ENCODE measurements around the gene CEP76. TPM values are rescaled to one million over a fixed set of nuclear protein-coding genes. Genes with fewer than 3 reads are reported as not detected.

The CEP76 gene
- total RNA-seq, 2 experiments from 2014 or later = 11.9 to 12.5 TPM

GRCh38 chr18:12637901-12638643 lies 64.5 kb downstream of the CEP76 start:
- intact Hi-C loops (cut with micrococcal nuclease) = no loop called here
- no peak for TF ChIP-seq CTCF (IDR thresholded peaks at IDR 0.05)
- H3K4me3 Mint-ChIP-seq = no peak overlapping the region
- ATAC-seq (no peak), DNase-seq (no peak)
- ChIA-PET CTCF (no interaction called here), POLR2A (no interaction called here)
- peaks cover 6% of the 10 kb centered on the region for H3K27me3 Mint-ChIP-seq
- H3K27ac Mint-ChIP-seq = no peak overlapping the region
- H3K9me3 Mint-ChIP-seq = no peaks in the 10 kb centered on the region
- H3K36me3 Mint-ChIP-seq (ENCODE audit: low read depth) = no peaks in the 10 kb centered on the region
- H3K4me1 Mint-ChIP-seq (ENCODE audit: low read depth) = peaks cover 3% of the 10 kb centered on the region

DNA sequence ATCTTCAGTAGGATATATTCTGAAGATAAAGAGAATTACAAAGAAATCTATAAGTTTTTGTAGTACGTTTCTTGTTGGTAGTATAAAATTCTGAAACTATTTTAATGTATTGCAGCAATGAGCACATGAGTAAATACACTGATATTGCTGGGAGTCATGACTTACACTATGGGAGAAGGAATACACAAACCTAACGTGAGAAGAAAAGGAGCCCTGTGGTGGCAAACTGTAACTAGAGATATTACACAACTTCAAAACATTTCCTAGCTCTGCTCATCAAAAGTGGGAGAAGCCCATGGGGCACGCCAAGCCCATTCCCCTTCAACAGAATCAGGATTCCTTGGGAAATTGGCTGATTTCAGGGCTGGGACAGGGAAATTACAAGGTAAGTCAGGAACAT lies 65.1 kb downstream of the CEP76 start:
- Mint-ChIP-seq H3K4me1 (ENCODE audit: low read depth) (peaks cover 3% of the 10 kb centered on the region), H3K9me3 (no peaks in the 10 kb centered on the region), H3K4me3 (no peak overlapping the region), H3K36me3 (ENCODE audit: low read depth) (no peaks in the 10 kb centered on the region), H3K27me3 (peaks cover 6% of the 10 kb centered on the region), H3K27ac (no peak overlapping the region)
- no peak for ATAC-seq
- TF ChIP-seq CTCF (IDR thresholded peaks at IDR 0.05) = no peak
- intact Hi-C loops (cut with micrococcal nuclease) = no loop called here
- POLR2A ChIA-PET = no interaction called here
- no peak for DNase-seq
- CTCF ChIA-PET = no interaction called here

GRCh38 chr18:12631831-12632477 lies 70.6 kb downstream of the CEP76 start:
- POLR2A ChIA-PET = no interaction called here
- Mint-ChIP-seq H3K4me1 (ENCODE audit: low read depth) (peaks cover 3% of the 10 kb centered on the region), H3K9me3 (no peaks in the 10 kb centered on the region), H3K27ac (no peak overlapping the region), H3K36me3 (ENCODE audit: low read depth) (no peaks in the 10 kb centered on the region), H3K4me3 (no peak overlapping the region), H3K27me3 (peaks cover 4% of the 10 kb centered on the region)
- DNase-seq (no peak), ATAC-seq (no peak)
- CTCF ChIA-PET = no interaction called here
- intact Hi-C loops (cut with micrococcal nuclease) = no loop called here
- no peak for TF ChIP-seq CTCF (IDR thresholded peaks at IDR 0.05)

GRCh38 chr18:12630136-12630535 lies 72.4 kb downstream of the CEP76 start:
- H3K4me1 Mint-ChIP-seq (ENCODE audit: low read depth) = no peaks in the 10 kb centered on the region
- no peak for ATAC-seq

More at GRCh38 chr18:12630136-12630535, 72.4 kb downstream of the CEP76 start:
- peaks cover 4% of the 10 kb centered on the region for H3K27me3 Mint-ChIP-seq
- no peak for TF ChIP-seq CTCF (IDR thresholded peaks at IDR 0.05)
- DNase-seq = no peak
- no peaks in the 10 kb centered on the region for H3K36me3 Mint-ChIP-seq (ENCODE audit: low read depth)
- intact Hi-C loops (cut with micrococcal nuclease) = no loop called here
- H3K27ac Mint-ChIP-seq = no peak overlapping the region
- H3K4me3 Mint-ChIP-seq = no peak overlapping the region
- H3K9me3 Mint-ChIP-seq = no peaks in the 10 kb centered on the region
- ChIA-PET CTCF (no interaction called here), POLR2A (no interaction called here)
